Fibroblast of villous mesenchyme (primary cell): Measurements from ENCODE around the gene E4F1. TPM values are rescaled to one million over a fixed set of nuclear protein-coding genes. Genes with fewer than 3 reads are reported as not detected.
A peak's percentile ranks its signal among the peaks of the same experiment; 100 is the strongest.

Source experiments
- DNase-seq: peaks from one replicate; pipeline ENCODE4 v3.0.0-alpha.2; 2010; ENCODE audit warnings: low read depth
- H3K4me3 ChIP-seq: 2 replicates; pipeline ENCODE4 v1.5.1; 2011; ENCODE audit warnings: low read depth, mild to moderate bottlenecking, low read length
- total RNA-seq: library from RNA; depleted of rRNA; stranded (reverse); fragments of >200 nt; gene quantifications from 2 replicates; pipeline ENCODE4 v1.2.3, GENCODE V29; 2012
- TF ChIP-seq, protein P1 (sequence below): IDR thresholded peaks from 2 replicates; pipeline ENCODE4 v1.5.1; 2012; ENCODE audit warnings: low read depth, mild to moderate bottlenecking, low read length; ENCODE audit not compliant: insufficient read depth

Gene E4F1
- total RNA-seq, 1 donor = 25.9 TPM

DNA sequence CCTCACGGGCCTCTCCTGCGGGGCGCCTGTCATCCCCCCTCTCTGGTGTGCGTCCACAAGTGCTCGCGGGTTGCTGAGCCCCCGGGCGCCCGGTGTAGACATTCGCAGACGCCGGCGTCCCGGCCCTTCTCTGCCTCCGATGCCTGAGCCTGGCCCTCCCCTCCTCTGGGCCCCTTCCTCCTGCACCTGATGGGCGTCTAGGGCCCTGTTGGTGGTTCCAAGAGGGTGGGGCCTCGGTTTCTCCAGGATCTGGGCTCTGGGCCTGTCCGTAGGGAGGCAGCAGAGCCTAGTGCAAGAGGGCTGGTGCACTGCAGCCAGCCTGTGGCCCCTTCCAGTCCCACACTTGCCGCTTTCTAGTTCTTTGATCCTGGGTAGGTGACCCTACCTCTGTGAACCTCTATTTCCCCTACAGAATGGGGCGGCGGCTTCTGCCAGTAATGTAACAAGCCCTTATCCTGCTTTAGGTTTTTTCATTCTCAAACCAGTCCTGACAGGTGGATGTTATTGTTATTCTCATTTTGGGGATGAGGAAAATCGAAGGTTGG, 623 bp downstream of the E4F1 start:
- DNase-seq = peak; percentile 76
- H3K4me3 ChIP-seq = peak overlapping the region; percentile 79
- TF ChIP-seq, protein P1, sequence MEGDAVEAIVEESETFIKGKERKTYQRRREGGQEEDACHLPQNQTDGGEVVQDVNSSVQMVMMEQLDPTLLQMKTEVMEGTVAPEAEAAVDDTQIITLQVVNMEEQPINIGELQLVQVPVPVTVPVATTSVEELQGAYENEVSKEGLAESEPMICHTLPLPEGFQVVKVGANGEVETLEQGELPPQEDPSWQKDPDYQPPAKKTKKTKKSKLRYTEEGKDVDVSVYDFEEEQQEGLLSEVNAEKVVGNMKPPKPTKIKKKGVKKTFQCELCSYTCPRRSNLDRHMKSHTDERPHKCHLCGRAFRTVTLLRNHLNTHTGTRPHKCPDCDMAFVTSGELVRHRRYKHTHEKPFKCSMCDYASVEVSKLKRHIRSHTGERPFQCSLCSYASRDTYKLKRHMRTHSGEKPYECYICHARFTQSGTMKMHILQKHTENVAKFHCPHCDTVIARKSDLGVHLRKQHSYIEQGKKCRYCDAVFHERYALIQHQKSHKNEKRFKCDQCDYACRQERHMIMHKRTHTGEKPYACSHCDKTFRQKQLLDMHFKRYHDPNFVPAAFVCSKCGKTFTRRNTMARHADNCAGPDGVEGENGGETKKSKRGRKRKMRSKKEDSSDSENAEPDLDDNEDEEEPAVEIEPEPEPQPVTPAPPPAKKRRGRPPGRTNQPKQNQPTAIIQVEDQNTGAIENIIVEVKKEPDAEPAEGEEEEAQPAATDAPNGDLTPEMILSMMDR = peak; percentile 34

DNA sequence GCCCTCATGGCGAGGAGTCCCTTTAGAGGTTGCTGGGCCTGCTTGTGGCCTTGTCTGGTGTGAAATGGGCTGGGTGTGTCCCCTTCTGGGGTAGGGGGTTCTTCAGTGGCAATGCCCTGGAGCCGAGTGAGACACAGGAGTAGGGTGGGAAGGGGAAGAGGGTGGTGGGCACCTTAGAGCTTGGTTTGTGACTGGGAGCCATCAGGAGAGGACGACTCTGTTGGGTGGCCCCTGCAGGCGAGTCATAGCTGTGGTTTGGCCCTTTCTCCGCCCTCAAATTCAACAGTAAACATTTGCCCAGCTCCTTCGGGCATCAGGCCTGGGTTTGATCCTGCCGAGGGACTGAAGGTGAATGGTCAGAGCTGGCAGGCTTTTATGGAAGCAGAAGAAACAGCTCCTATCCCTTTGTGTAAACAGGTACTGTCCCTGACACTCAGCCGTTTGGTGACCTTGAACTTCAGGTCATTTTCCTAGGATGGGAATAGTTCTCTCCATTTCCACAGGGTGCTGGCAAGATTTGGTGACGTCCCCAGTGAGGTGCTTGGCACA, 2.9 kb downstream of the E4F1 start:
- TF ChIP-seq, protein P1 = no peak
- DNase-seq = peak; percentile 11
- H3K4me3 ChIP-seq = no peak overlapping the region

DNA sequence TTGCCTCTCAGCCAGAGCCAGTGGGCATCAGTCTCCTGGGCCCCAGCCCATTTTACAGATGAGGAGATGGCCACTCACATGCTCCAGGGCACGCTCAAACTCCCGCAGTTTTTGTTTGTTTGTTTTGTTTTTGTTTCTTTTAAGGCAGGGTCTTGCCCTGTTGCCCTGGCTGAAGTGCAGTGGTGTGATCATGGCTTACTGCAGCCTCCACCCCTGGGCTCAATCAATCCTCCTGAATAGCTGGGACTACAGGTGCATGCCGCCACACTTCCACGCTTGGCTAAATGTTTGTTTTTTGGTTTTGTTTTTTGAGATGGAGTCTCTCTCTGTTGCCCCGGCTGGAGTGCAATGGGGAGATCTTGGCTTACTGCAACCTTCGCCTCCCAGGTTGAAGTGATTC, 3.5 kb downstream of the E4F1 start:
- TF ChIP-seq, protein P1 = no peak
- no peak overlapping the region for H3K4me3 ChIP-seq
- DNase-seq = no peak

DNA sequence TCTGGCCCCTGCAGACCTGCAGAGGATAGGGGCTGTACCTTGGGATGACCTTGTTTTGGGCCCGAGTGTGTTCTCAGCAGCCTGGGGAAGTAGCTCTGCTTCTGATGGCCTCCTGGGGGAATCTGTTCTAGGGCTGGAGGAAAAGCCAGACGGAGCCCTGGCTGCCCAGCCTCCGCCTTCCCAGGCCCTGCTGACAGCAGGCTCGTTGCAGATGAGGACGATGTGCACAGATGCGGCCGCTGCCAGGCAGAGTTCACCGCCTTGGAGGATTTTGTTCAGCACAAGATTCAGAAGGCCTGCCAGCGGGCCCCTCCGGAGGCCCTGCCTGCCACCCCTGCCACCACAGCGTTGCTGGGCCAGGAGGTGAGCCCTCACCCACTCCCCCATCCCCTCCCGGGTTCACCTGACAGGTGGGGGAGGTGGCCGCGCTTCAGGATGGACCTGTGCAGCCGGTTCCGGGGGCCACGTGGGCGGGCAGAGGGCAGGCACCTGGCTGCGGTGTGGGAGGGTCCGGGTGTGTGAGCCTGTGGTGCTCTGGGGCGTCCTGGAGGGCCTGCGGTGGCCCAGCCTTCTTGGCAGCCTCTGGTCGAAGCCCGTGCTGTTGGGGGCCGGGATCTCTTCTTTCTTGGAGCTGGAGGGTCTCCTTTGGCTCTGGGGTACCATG, 4.9 kb downstream of the E4F1 start:
- no peak for DNase-seq
- TF ChIP-seq, protein P1 = no peak
- H3K4me3 ChIP-seq = no peak overlapping the region

DNA sequence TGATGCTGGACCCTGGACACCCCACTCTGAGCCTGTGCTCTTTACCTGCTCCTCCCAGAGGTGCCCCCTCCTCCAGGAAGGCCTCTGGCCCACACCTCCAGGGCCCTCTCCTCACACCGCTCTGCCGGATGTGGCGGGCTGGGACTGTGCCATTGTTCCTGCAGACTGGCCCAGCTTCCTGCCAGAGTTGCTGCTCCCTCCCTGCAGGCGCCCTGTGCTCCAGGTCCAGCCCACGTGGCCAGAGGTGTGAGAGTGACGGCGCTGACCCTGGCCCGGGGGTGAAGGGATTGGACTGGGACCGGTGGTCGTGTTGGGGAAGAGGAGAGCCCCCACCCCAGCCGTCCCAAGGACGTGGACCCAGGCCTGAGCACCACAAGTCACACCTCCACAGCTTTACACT, 5.7 kb downstream of the E4F1 start:
- TF ChIP-seq, protein P1 = no peak
- no peak overlapping the region for H3K4me3 ChIP-seq
- no peak for DNase-seq

DNA sequence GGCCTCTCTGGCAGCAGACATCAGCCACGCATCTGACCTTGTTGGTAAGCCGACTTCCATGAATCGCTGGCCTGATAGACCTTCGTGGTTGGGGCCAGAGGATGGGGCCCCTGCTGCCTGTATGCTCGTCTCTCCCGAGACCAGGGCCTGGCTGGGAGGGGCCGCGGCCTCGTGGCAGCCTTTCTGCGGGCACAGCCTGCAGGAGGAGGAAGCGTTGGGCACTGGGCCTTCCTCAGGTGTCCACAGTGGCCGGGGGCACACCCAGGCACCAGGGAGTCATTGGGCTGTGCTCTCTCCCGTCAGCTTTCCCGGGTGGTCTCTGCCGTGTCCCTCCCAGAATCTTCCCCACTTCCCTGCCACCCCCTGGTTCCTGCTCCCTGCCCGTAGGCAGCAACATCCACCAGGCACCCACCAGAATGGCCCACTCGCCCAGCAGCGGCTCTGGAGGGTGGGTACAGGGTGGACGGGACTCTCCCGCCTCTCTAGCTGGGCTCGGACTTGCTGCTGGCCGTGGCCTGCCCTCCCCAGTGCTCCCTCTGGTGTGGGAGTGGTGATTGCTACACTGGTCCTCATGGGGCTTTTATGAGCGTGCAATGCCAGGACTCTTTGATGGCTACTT, 6.3 kb downstream of the E4F1 start:
- DNase-seq = peak; percentile 17
- no peak overlapping the region for H3K4me3 ChIP-seq
- TF ChIP-seq, protein P1 = no peak
